ENCODE measurements around the gene UCN3. TPM values are rescaled to one million over a fixed set of nuclear protein-coding genes. Genes with fewer than 3 reads are reported as not detected.

The UCN3 gene
- total and polyA plus RNA-seq, 10 of the 15 experiments (the other 5 are each of a cell fraction or from before 2014, with no cell fraction given), result not detected

- no peak overlapping the region for H3K27ac ChIP-seq (ENCODE audit: control insufficient read depth, insufficient read depth)
- intact Hi-C loops (cut with micrococcal nuclease; ENCODE audit: unreplicated experiment), result no loop called here
- no peak overlapping the region for H2AFZ ChIP-seq (ENCODE audit: control insufficient read depth, low read depth, low read length)
- in situ Hi-C loops (cut with MboI), result no loop called here
- no peak overlapping the region for H3K9ac ChIP-seq (ENCODE audit: control insufficient read depth, insufficient read depth, low read length)
- SMC1A ChIA-PET (ENCODE audit: uncharacterized antibody, unreplicated experiment), result no interaction called here
- 0% methylated on average over 2 of the region's 2 CpGs for WGBS (ENCODE audit: insufficient coverage, insufficient replicate concordance, low lambda C conversion rate, missing lambda C conversion rate)
- no peaks in the 10 kb centered on the region; a peak in 3 of 4 replicates for H3K27me3 ChIP-seq (replicated peaks in 1 of 2; ENCODE audit: control insufficient read depth in 2 of 2, insufficient read depth in 2 of 2, low read length in 1 of 2)
- DNase-seq (ENCODE audit: low read depth, low spot score), result no peak
- POLR2A ChIA-PET, result no interaction called here
- FAIRE-seq, result no peak
- RAD21 ChIA-PET (ENCODE audit: unreplicated experiment), result no interaction called here
- H3K4me2 ChIP-seq (ENCODE audit: control insufficient read depth, insufficient read depth), result no peak overlapping the region
- no peaks in the 10 kb centered on the region for H4K20me1 ChIP-seq (ENCODE audit: control insufficient read depth, insufficient read depth)
- no peaks in the 10 kb centered on the region for H3K36me3 ChIP-seq (ENCODE audit: control insufficient read depth in 2 of 2, insufficient read depth in 2 of 2, low read length in 1 of 2)
- CTCF ChIA-PET, result no interaction called here
- no TSS peak for BruUV-seq (replicated peaks)
- H3K79me2 ChIP-seq (ENCODE audit: control insufficient read depth, insufficient read depth, low read length), result no peaks in the 10 kb centered on the region
- H3K9me3 ChIP-seq (replicated peaks; ENCODE audit: control insufficient read depth, insufficient read depth, low read length), result no peaks in the 10 kb centered on the region
- H3K4me3 ChIP-seq, result no peak overlapping the region
- no peak for ATAC-seq
- no peaks in the 10 kb centered on the region for H3K4me1 ChIP-seq (ENCODE audit: control insufficient read depth, insufficient read depth, low read length)
- no peak for TF ChIP-seq SPI1 (IDR thresholded peaks at IDR 0.05; ENCODE audit: borderline replicate concordance, insufficient read depth, low read depth, low read length)
- no peak for TF ChIP-seq KAT2A (conservative IDR thresholded peaks at IDR 0.05; ENCODE audit: control insufficient read depth, low read depth, low read length)
- no peak for TF ChIP-seq STAT1 (conservative IDR thresholded peaks at IDR 0.05)
- TF ChIP-seq IRF3 (IDR thresholded peaks at IDR 0.05), result no peak
- no peak for TF ChIP-seq SMARCA5 (IDR thresholded peaks at IDR 0.05)
- TF ChIP-seq, protein P1, sequence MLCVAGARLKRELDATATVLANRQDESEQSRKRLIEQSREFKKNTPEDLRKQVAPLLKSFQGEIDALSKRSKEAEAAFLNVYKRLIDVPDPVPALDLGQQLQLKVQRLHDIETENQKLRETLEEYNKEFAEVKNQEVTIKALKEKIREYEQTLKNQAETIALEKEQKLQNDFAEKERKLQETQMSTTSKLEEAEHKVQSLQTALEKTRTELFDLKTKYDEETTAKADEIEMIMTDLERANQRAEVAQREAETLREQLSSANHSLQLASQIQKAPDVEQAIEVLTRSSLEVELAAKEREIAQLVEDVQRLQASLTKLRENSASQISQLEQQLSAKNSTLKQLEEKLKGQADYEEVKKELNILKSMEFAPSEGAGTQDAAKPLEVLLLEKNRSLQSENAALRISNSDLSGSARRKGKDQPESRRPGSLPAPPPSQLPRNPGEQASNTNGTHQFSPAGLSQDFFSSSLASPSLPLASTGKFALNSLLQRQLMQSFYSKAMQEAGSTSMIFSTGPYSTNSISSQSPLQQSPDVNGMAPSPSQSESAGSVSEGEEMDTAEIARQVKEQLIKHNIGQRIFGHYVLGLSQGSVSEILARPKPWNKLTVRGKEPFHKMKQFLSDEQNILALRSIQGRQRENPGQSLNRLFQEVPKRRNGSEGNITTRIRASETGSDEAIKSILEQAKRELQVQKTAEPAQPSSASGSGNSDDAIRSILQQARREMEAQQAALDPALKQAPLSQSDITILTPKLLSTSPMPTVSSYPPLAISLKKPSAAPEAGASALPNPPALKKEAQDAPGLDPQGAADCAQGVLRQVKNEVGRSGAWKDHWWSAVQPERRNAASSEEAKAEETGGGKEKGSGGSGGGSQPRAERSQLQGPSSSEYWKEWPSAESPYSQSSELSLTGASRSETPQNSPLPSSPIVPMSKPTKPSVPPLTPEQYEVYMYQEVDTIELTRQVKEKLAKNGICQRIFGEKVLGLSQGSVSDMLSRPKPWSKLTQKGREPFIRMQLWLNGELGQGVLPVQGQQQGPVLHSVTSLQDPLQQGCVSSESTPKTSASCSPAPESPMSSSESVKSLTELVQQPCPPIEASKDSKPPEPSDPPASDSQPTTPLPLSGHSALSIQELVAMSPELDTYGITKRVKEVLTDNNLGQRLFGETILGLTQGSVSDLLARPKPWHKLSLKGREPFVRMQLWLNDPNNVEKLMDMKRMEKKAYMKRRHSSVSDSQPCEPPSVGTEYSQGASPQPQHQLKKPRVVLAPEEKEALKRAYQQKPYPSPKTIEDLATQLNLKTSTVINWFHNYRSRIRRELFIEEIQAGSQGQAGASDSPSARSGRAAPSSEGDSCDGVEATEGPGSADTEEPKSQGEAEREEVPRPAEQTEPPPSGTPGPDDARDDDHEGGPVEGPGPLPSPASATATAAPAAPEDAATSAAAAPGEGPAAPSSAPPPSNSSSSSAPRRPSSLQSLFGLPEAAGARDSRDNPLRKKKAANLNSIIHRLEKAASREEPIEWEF (IDR thresholded peaks at IDR 0.05; ENCODE audit: insufficient replicate concordance, low read depth, low read length), result no peak
- TF ChIP-seq PKNOX1 (IDR thresholded peaks at IDR 0.05), result no peak
- no peak for TF ChIP-seq HDGF (IDR thresholded peaks at IDR 0.05)
- TF ChIP-seq SIX5 (IDR thresholded peaks at IDR 0.05; ENCODE audit: low read depth, low read length, severe bottlenecking), result no peak
- TF ChIP-seq MYC (IDR thresholded peaks at IDR 0.05; ENCODE audit: insufficient read depth, insufficient read length, insufficient replicate concordance, low read length, severe bottlenecking), result no peak
- TF ChIP-seq EED (IDR thresholded peaks at IDR 0.05; ENCODE audit: low read depth), result no peak
- no peak for TF ChIP-seq RAD51 (IDR thresholded peaks at IDR 0.05)
- TF ChIP-seq, protein P2, sequence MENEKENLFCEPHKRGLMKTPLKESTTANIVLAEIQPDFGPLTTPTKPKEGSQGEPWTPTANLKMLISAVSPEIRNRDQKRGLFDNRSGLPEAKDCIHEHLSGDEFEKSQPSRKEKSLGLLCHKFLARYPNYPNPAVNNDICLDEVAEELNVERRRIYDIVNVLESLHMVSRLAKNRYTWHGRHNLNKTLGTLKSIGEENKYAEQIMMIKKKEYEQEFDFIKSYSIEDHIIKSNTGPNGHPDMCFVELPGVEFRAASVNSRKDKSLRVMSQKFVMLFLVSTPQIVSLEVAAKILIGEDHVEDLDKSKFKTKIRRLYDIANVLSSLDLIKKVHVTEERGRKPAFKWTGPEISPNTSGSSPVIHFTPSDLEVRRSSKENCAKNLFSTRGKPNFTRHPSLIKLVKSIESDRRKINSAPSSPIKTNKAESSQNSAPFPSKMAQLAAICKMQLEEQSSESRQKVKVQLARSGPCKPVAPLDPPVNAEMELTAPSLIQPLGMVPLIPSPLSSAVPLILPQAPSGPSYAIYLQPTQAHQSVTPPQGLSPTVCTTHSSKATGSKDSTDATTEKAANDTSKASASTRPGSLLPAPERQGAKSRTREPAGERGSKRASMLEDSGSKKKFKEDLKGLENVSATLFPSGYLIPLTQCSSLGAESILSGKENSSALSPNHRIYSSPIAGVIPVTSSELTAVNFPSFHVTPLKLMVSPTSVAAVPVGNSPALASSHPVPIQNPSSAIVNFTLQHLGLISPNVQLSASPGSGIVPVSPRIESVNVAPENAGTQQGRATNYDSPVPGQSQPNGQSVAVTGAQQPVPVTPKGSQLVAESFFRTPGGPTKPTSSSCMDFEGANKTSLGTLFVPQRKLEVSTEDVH (IDR thresholded peaks at IDR 0.05; ENCODE audit: low read depth, partially characterized antibody), result no peak
Observed at GRCh38 chr10:5349362-5349761, 15.4 kb upstream of the UCN3 start.

Data from GM12878 (cell line).